Fibroblast of villous mesenchyme (primary cell): ENCODE measurements around the gene PCDHGA1. TPM values are rescaled to one million over a fixed set of nuclear protein-coding genes. Genes with fewer than 3 reads are reported as not detected.
"Not testable (repeated sequence)": the region's sequence is repeated elsewhere in the genome, so short reads cannot be mapped to it uniquely, and the experiment has no call there.

Source experiments
- DNase-seq: peaks from one replicate; pipeline ENCODE4 v3.0.0-alpha.2; 2010; ENCODE audit warnings: low read depth
- H3K4me3 ChIP-seq: 2 replicates; pipeline ENCODE4 v1.5.1; 2011; ENCODE audit warnings: low read depth, mild to moderate bottlenecking, low read length
- total RNA-seq: library from RNA; depleted of rRNA; stranded (reverse); fragments of >200 nt; gene quantifications from 2 replicates; pipeline ENCODE4 v1.2.3, GENCODE V29; 2012
- TF ChIP-seq, protein P1 (sequence below): IDR thresholded peaks from 2 replicates; pipeline ENCODE4 v1.5.1; 2012; ENCODE audit warnings: low read depth, mild to moderate bottlenecking, low read length; ENCODE audit not compliant: insufficient read depth

Gene PCDHGA1
- total RNA-seq, 1 donor = 0.86 TPM

DNA sequence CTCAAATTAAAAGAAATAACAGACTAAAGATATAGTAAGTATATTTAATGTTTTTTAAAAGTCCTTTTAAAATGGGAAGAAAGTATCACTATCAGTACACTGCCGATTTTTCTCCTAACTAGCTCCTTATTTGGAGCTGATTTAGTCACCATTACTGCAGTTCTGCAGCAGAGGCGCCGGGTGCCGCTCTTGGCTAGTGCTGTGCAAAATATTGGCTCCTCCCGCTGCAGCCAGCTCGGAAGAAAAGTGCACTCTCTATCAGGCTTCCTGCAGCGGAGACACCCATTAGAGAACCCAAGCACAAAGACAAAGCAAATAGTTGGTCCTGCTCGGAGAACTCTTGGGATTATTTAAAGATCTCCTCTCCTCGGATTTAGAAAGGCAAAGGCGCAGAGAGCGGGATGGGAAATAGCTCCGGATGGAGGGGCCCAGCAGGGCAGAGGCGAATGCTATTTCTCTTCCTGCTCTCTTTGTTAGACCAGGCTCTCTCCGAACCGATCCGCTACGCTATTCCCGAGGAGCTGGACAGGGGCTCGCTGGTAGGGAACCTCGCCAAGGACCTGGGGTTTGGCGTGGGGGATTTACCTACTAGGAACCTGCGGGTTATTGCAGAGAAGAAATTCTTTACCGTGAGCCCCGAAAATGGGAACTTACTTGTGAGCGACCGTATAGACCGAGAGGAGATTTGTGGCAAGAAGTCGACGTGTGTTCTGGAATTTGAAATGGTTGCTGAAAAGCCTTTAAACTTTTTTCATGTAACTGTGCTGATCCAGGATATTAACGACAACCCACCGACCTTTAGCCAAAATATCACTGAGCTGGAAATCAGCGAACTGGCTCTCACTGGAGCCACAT, 39.9 kb downstream of the PCDHGA1 start, which contains the start of gene PCDHGB3:
PCDHGB3 (plus strand) TSS at position 249 of the 855 bp plus-strand sequence; CDS start at position 402, 153 bp downstream.
- DNase-seq = peak; percentile 54
- TF ChIP-seq, protein P1, sequence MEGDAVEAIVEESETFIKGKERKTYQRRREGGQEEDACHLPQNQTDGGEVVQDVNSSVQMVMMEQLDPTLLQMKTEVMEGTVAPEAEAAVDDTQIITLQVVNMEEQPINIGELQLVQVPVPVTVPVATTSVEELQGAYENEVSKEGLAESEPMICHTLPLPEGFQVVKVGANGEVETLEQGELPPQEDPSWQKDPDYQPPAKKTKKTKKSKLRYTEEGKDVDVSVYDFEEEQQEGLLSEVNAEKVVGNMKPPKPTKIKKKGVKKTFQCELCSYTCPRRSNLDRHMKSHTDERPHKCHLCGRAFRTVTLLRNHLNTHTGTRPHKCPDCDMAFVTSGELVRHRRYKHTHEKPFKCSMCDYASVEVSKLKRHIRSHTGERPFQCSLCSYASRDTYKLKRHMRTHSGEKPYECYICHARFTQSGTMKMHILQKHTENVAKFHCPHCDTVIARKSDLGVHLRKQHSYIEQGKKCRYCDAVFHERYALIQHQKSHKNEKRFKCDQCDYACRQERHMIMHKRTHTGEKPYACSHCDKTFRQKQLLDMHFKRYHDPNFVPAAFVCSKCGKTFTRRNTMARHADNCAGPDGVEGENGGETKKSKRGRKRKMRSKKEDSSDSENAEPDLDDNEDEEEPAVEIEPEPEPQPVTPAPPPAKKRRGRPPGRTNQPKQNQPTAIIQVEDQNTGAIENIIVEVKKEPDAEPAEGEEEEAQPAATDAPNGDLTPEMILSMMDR = peak; percentile 50
- H3K4me3 ChIP-seq = peak within 1 kb of the TSS; percentile 31

- DNase-seq = no peak
- TF ChIP-seq, protein P1 = no peak
- no peak overlapping the region for H3K4me3 ChIP-seq
Observed at GRCh38 chr5:141371572-141372475, 41.5 kb downstream of the PCDHGA1 start.

DNA sequence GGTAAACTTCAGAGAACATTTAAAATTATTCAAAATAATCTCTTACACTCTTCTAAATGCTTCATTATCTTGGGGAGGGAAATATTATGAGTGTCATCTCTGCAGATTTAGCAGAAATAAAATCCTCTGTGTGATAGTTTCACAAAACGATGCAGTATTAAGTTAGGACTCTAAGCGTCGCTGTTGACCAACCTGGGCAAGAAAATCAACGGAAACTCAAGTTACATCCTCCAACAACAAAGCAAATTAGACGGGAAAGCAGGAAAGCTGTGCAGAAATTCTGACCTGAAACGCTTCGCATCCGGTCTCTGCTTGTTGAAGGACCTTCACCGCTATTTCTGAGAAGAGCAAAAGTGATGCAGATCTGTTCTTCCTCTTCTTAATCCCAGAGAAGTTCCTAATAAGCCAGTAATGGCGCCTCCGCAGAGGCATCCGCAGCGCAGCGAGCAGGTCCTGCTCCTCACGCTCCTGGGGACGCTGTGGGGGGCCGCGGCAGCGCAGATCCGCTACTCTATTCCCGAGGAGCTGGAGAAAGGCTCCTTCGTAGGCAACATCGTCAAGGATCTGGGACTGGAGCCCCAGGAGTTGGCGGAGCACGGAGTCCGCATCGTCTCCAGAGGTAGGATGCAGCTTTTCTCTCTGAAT, 43.5 kb downstream of the PCDHGA1 start, which contains the start of gene PCDHGA6:
PCDHGA6 (plus strand) TSS at position 219 of the 645 bp plus-strand sequence; CDS start at position 412, 193 bp downstream.
- DNase-seq = peak; percentile 43
- H3K4me3 ChIP-seq = peak within 1 kb of the TSS; percentile 44
- TF ChIP-seq, protein P1 = peak; percentile 65

DNA sequence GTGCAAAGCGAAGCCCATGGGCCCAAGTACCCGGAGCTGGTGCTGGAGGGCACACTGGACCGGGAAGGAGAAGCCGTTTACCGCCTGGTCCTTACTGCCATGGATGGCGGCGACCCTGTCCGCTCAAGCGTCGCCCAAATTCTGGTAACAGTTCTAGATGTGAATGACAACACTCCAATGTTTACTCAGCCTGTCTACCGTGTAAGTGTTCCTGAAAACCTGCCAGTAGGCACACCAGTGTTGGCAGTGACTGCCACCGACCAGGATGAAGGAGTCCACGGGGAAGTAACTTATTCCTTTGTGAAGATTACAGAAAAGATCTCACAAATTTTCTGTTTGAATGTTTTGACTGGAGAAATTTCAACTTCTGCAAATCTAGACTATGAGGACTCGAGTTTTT, 44.3 kb downstream of the PCDHGA1 start:
- no peak overlapping the region for H3K4me3 ChIP-seq
- TF ChIP-seq, protein P1 = no peak
- DNase-seq = no peak

- not testable (repeated sequence) for H3K4me3 ChIP-seq, DNase-seq
Observed at GRCh38 chr5:141375444-141376155, 45.3 kb downstream of the PCDHGA1 start.

- peak within 1 kb of the TSS; percentile 69 for H3K4me3 ChIP-seq
- peak; percentile 54 for DNase-seq
- TF ChIP-seq, protein P1 = peak; percentile 68
Observed at GRCh38 chr5:141382469-141383294, 52.4 kb downstream of the PCDHGA1 start, which contains the start of gene PCDHGA7. Gene PCDHGA7, plus strand, starts transcription at chr5:141382742. Its CDS starts 158 bp downstream, at chr5:141382900.
